ENCODE data around the gene C3orf33. TPM values are rescaled to one million over a fixed set of nuclear protein-coding genes. Genes with fewer than 3 reads are reported as not detected.

Gene C3orf33
- total and polyA plus RNA-seq, 4 donors = 1.2 to 2.4 (median 1.7) TPM

GRCh38 chr3:155843569-155843968, 37.5 kb upstream of the C3orf33 start:
- Histone ChIP-seq H3K9me3 (ENCODE audit: control insufficient read depth in 4 of 4, low read length in 3 of 4) (no peaks in the 10 kb centered on the region), H3K4me3 (ENCODE audit: low read depth in 1 of 3, low read length in 3 of 3) (no peak overlapping the region), H3K36me3 (ENCODE audit: control insufficient read depth in 4 of 4, insufficient read depth in 3 of 4, low read depth in 1 of 4, low read length in 3 of 4) (peaks cover 0 to 3% (median 1%) of the 10 kb centered on the region in 4 donors), H3K27me3 (ENCODE audit: control insufficient read depth in 4 of 4, insufficient read depth in 4 of 4, low read length in 3 of 4) (no peaks in the 10 kb centered on the region), H3K9ac (ENCODE audit: low read depth in 1 of 2, low read length in 2 of 2) (no peak overlapping the region), H3K4me1 (ENCODE audit: control insufficient read depth in 4 of 4, insufficient read depth in 4 of 4, low read length in 3 of 4) (peaks cover 2 to 9% (median 5%) of the 10 kb centered on the region in 4 donors), H3K27ac (ENCODE audit: low read depth in 1 of 2, low read length in 2 of 2) (no peak overlapping the region)
- WGBS = 83% methylated on average over 1 of the region's 1 CpG
- DNase-seq (ENCODE audit: low spot score) = no peak
- TF ChIP-seq, protein P1, sequence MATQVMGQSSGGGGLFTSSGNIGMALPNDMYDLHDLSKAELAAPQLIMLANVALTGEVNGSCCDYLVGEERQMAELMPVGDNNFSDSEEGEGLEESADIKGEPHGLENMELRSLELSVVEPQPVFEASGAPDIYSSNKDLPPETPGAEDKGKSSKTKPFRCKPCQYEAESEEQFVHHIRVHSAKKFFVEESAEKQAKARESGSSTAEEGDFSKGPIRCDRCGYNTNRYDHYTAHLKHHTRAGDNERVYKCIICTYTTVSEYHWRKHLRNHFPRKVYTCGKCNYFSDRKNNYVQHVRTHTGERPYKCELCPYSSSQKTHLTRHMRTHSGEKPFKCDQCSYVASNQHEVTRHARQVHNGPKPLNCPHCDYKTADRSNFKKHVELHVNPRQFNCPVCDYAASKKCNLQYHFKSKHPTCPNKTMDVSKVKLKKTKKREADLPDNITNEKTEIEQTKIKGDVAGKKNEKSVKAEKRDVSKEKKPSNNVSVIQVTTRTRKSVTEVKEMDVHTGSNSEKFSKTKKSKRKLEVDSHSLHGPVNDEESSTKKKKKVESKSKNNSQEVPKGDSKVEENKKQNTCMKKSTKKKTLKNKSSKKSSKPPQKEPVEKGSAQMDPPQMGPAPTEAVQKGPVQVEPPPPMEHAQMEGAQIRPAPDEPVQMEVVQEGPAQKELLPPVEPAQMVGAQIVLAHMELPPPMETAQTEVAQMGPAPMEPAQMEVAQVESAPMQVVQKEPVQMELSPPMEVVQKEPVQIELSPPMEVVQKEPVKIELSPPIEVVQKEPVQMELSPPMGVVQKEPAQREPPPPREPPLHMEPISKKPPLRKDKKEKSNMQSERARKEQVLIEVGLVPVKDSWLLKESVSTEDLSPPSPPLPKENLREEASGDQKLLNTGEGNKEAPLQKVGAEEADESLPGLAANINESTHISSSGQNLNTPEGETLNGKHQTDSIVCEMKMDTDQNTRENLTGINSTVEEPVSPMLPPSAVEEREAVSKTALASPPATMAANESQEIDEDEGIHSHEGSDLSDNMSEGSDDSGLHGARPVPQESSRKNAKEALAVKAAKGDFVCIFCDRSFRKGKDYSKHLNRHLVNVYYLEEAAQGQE (IDR thresholded peaks at IDR 0.05) = no peak
- no peak for TF ChIP-seq FOXA2 (IDR thresholded peaks at IDR 0.05)
- no peak for TF ChIP-seq TAF1 (conservative IDR thresholded peaks at IDR 0.05)
- no peak for TF ChIP-seq HNF4A (conservative IDR thresholded peaks at IDR 0.05)
- TF ChIP-seq SP1 (IDR thresholded peaks at IDR 0.05) = no peak
- no peak for TF ChIP-seq CTCF (IDR thresholded peaks at IDR 0.05; ENCODE audit: low read depth, low read length, missing input control)
- TF ChIP-seq JUND (IDR thresholded peaks at IDR 0.05) = no peak
- TF ChIP-seq YY1 (IDR thresholded peaks at IDR 0.05) = no peak
- TF ChIP-seq MAX (IDR thresholded peaks at IDR 0.05) = no peak
- no peak for TF ChIP-seq RAD21 (IDR thresholded peaks at IDR 0.05)
- no peak for TF ChIP-seq EGR1 (IDR thresholded peaks at IDR 0.05; ENCODE audit: low read depth in 2 of 2)
- TF ChIP-seq RXRA (IDR thresholded peaks at IDR 0.05) = no peak
- TF ChIP-seq GABPA (IDR thresholded peaks at IDR 0.05 in 1 of 2, conservative IDR thresholded peaks at IDR 0.05 in 1 of 2) = no peak
- TF ChIP-seq NR2F2 (IDR thresholded peaks at IDR 0.05) = no peak
- TF ChIP-seq FOXA1 (IDR thresholded peaks at IDR 0.05) = no peak
- TF ChIP-seq, protein P2, sequence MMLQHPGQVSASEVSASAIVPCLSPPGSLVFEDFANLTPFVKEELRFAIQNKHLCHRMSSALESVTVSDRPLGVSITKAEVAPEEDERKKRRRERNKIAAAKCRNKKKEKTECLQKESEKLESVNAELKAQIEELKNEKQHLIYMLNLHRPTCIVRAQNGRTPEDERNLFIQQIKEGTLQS (IDR thresholded peaks at IDR 0.05) = no peak
- TF ChIP-seq, protein P3, sequence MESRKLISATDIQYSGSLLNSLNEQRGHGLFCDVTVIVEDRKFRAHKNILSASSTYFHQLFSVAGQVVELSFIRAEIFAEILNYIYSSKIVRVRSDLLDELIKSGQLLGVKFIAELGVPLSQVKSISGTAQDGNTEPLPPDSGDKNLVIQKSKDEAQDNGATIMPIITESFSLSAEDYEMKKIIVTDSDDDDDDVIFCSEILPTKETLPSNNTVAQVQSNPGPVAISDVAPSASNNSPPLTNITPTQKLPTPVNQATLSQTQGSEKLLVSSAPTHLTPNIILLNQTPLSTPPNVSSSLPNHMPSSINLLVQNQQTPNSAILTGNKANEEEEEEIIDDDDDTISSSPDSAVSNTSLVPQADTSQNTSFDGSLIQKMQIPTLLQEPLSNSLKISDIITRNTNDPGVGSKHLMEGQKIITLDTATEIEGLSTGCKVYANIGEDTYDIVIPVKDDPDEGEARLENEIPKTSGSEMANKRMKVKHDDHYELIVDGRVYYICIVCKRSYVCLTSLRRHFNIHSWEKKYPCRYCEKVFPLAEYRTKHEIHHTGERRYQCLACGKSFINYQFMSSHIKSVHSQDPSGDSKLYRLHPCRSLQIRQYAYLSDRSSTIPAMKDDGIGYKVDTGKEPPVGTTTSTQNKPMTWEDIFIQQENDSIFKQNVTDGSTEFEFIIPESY (IDR thresholded peaks at IDR 0.05) = no peak
- TF ChIP-seq HNF4G (IDR thresholded peaks at IDR 0.05) = no peak

All from liver (tissue), 9 donors.